GM19035 (cell line): ENCODE results near the gene ATG4B.
"Not testable (repeated sequence)": the region's sequence is repeated elsewhere in the genome, so short reads cannot be mapped to it uniquely, and the experiment has no call there.

Experiments
- ATAC-seq: cut with Tn5 transposase; IDR thresholded peaks from one replicate; pipeline ENCODE4 v1.9.1; 2021; ENCODE audit not compliant: unreplicated experiment

Gene ATG4B

GRCh38 chr2:241637018-241637794 is at the start of gene ATG4B, which contains the start of gene THAP4:
ATG4B (plus strand) TSS chr2:241637693; CDS start chr2:241637715, 22 bp downstream.
THAP4 (minus strand) TSS chr2:241637158; CDS start chr2:241637017, 141 bp downstream.
- peak; percentile 71 for ATAC-seq

GRCh38 chr2:241589863-241590262 is 47.6 kb upstream of the ATG4B start:
- ATAC-seq = not testable (repeated sequence)

- ATAC-seq = not testable (repeated sequence)
Observed at GRCh38 chr2:241590496-241591455, 46.7 kb upstream of the ATG4B start.

- ATAC-seq = no peak
Observed at GRCh38 chr2:241592126-241592845, 45.2 kb upstream of the ATG4B start.

- ATAC-seq = no peak
Observed at GRCh38 chr2:241593271-241593670, 44.2 kb upstream of the ATG4B start.

- no peak for ATAC-seq
Observed at GRCh38 chr2:241595600-241596140, 41.8 kb upstream of the ATG4B start.

- ATAC-seq = no peak
Observed at GRCh38 chr2:241597561-241597960, 39.9 kb upstream of the ATG4B start.

- no peak for ATAC-seq
Observed at GRCh38 chr2:241598061-241598460, 39.4 kb upstream of the ATG4B start.

GRCh38 chr2:241598487-241598886 is 39.0 kb upstream of the ATG4B start:
- ATAC-seq = no peak

- no peak for ATAC-seq
Observed at GRCh38 chr2:241599615-241600014, 37.9 kb upstream of the ATG4B start.

- ATAC-seq = no peak
Observed at GRCh38 chr2:241601841-241602240, 35.7 kb upstream of the ATG4B start.

- no peak for ATAC-seq
Observed at GRCh38 chr2:241602720-241603119, 34.8 kb upstream of the ATG4B start.

GRCh38 chr2:241603686-241604085 is 33.8 kb upstream of the ATG4B start:
- ATAC-seq = no peak

- ATAC-seq = no peak
Observed at GRCh38 chr2:241606186-241606585, 31.3 kb upstream of the ATG4B start.

- ATAC-seq = no peak
Observed at GRCh38 chr2:241607162-241607885, 30.2 kb upstream of the ATG4B start.

GRCh38 chr2:241608881-241609280 is 28.6 kb upstream of the ATG4B start:
- no peak for ATAC-seq

- peak; percentile 92 for ATAC-seq
Observed at GRCh38 chr2:241609859-241610793, 27.4 kb upstream of the ATG4B start.

- no peak for ATAC-seq
Observed at GRCh38 chr2:241611062-241611461, 26.4 kb upstream of the ATG4B start.
